Astrocyte (in vitro differentiated cells and primary cell): Measurements from ENCODE around the gene KRT222. TPM values are rescaled to one million over a fixed set of nuclear protein-coding genes. Genes with fewer than 3 reads are reported as not detected.

Experiments
- DNase-seq: peaks from one replicate; pipeline ENCODE4 v3.0.0-alpha.2; 2010; ENCODE audit warnings: low read depth
- FAIRE-seq: peaks from 2 replicates; lab custom pipeline; 2011; peaks lifted over from hg19 to GRCh38; lab: Jason Lieb, UNC
- H2AFZ ChIP-seq: 2 replicates; pipeline ENCODE4 v1.6.0; 2012; ENCODE audit warnings: low read depth, low read length, inconsistent platforms
- H3K27ac ChIP-seq: 2 replicates; pipeline ENCODE4 v1.5.1; 2011; ENCODE audit warnings: low read depth, low read length, inconsistent platforms
- H3K27me3 ChIP-seq: 2 replicates; pipeline ENCODE4 v1.6.0; 2011; ENCODE audit warnings: low read length, inconsistent platforms; ENCODE audit not compliant: insufficient read depth
- H3K36me3 ChIP-seq: 2 replicates; pipeline ENCODE4 v1.5.1; 2011; ENCODE audit warnings: low read length, inconsistent platforms; ENCODE audit not compliant: insufficient read depth
- H3K4me1 ChIP-seq: 2 replicates; pipeline ENCODE4 v1.5.1; 2011; ENCODE audit warnings: low read length, inconsistent platforms; ENCODE audit not compliant: insufficient read depth
- H3K4me2 ChIP-seq: 2 replicates; pipeline ENCODE4 v1.6.0; 2012; ENCODE audit warnings: low read length, inconsistent platforms
- H3K4me3 ChIP-seq: 2 replicates; pipeline ENCODE4 v1.5.1; 2011; ENCODE audit warnings: low read depth, mild to moderate bottlenecking, low read length, inconsistent platforms; ENCODE audit not compliant: insufficient read depth
- H3K79me2 ChIP-seq: 2 replicates; pipeline ENCODE4 v1.6.0; 2012; ENCODE audit warnings: mild to moderate bottlenecking, low read length, inconsistent platforms; ENCODE audit not compliant: insufficient read depth
- H3K9ac ChIP-seq: 2 replicates; pipeline ENCODE4 v1.6.0; 2012; ENCODE audit warnings: mild to moderate bottlenecking, low read length, inconsistent platforms
- H3K9me3 ChIP-seq: 2 replicates; pipeline ENCODE4 v1.5.1; 2012; ENCODE audit warnings: low read depth, mild to moderate bottlenecking, low read length, inconsistent platforms; ENCODE audit not compliant: insufficient read depth
- H4K20me1 ChIP-seq: 2 replicates; pipeline ENCODE4 v1.6.0; 2012; ENCODE audit warnings: low read length, inconsistent platforms; ENCODE audit not compliant: insufficient read depth
- H3K27ac Mint-ChIP-seq: one replicate; pipeline ENCODE4 v1.8.0; 2021; ENCODE audit warnings: mild to moderate bottlenecking, mixed read lengths; ENCODE audit not compliant: unreplicated experiment
- H3K27me3 Mint-ChIP-seq: one replicate; pipeline ENCODE4 v1.8.0; 2021; ENCODE audit warnings: low read depth, mixed read lengths; ENCODE audit not compliant: unreplicated experiment
- H3K36me3 Mint-ChIP-seq: one replicate; pipeline ENCODE4 v1.8.0; 2021; ENCODE audit warnings: low read depth, mixed read lengths; ENCODE audit not compliant: unreplicated experiment
- H3K4me1 Mint-ChIP-seq: one replicate; pipeline ENCODE4 v1.8.0; 2021; ENCODE audit warnings: low read depth, mixed read lengths; ENCODE audit not compliant: unreplicated experiment
- H3K4me3 Mint-ChIP-seq: one replicate; pipeline ENCODE4 v1.8.0; 2021; ENCODE audit warnings: mild to moderate bottlenecking, moderate library complexity, mixed read lengths; ENCODE audit not compliant: unreplicated experiment
- H3K9me3 Mint-ChIP-seq: one replicate; pipeline ENCODE4 v1.8.0; 2021; ENCODE audit warnings: mild to moderate bottlenecking, mixed read lengths; ENCODE audit not compliant: unreplicated experiment
- EZH2 ChIP-seq: IDR thresholded peaks from 2 replicates; pipeline ENCODE4 v1.6.1; 2012; ENCODE audit warnings: mild to moderate bottlenecking, low read length, inconsistent platforms; ENCODE audit not compliant: insufficient read depth
- total RNA-seq: library from RNA; stranded (reverse); gene quantifications from 2 replicates; pipeline ENCODE4 v1.2.1, GENCODE V29; 2021
- TF ChIP-seq, protein P1 (sequence below): IDR thresholded peaks from 2 replicates; pipeline ENCODE4 v1.5.1; 2011; ENCODE audit warnings: low read depth, mild to moderate bottlenecking, inconsistent platforms, low read length, moderate library complexity; ENCODE audit not compliant: insufficient read depth

The KRT222 gene
- total RNA-seq, 1 donor from 2014 or later, result 0.14 TPM

DNA sequence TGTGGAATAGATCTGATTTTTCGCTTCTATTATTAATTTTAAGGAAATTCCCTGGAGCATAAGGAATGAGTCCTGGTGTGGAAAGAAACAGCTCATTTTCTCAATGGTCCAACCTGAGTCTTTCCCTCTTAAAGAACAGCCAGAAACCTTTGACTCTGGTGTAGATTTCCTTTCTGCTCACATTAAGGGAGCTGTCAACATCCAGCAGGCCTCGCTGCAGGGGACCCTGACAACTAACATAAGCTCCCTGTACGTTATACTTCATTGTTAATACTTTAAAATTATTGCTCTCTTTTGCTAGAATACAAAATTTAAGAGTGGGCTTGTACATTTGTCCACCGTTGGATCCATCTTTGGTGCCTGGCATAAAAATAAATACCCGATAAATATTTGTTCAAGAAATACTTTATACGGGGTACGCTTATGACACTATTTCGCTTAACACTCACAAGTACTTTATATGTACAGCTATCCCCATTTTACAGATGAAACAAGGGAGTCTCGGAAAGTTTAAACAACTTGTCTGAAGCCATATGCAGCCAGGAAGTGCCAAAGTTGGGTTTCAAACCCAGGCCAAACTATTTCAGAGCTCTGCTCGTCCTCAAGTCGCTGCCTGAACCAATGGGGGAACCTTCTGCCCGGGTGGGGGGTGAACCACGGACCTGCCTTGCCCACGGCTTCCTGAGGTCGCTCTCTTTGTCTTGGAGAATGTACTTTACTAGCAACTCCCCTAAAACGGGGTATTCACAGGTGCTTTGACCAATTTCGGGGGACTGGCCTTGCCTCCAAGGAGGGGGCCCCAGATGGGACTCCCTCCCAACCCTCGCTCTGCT, 18.0 kb downstream of the KRT222 start:
- H3K4me2 ChIP-seq, result peak overlapping the region; percentile 85
- TF ChIP-seq, protein P1, sequence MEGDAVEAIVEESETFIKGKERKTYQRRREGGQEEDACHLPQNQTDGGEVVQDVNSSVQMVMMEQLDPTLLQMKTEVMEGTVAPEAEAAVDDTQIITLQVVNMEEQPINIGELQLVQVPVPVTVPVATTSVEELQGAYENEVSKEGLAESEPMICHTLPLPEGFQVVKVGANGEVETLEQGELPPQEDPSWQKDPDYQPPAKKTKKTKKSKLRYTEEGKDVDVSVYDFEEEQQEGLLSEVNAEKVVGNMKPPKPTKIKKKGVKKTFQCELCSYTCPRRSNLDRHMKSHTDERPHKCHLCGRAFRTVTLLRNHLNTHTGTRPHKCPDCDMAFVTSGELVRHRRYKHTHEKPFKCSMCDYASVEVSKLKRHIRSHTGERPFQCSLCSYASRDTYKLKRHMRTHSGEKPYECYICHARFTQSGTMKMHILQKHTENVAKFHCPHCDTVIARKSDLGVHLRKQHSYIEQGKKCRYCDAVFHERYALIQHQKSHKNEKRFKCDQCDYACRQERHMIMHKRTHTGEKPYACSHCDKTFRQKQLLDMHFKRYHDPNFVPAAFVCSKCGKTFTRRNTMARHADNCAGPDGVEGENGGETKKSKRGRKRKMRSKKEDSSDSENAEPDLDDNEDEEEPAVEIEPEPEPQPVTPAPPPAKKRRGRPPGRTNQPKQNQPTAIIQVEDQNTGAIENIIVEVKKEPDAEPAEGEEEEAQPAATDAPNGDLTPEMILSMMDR, result no peak
- peaks cover 4% of the 10 kb centered on the region for H4K20me1 ChIP-seq
- H3K27me3 ChIP-seq, result no peaks in the 10 kb centered on the region
- H3K9ac ChIP-seq, result peak overlapping the region; percentile 99
- Mint-ChIP-seq H3K36me3 (peaks cover 6% of the 10 kb centered on the region), H3K4me1 (peaks cover 12% of the 10 kb centered on the region), H3K9me3 (no peaks in the 10 kb centered on the region), H3K27me3 (no peaks in the 10 kb centered on the region), H3K27ac (peak overlapping the region; percentile 99), H3K4me3 (peak overlapping the region; percentile 85)
- H2AFZ ChIP-seq, result peak overlapping the region; percentile 92
- peaks cover 65% of the 10 kb centered on the region for H3K79me2 ChIP-seq
- H3K27ac ChIP-seq, result peak overlapping the region; percentile 98
- peak; percentile 56 for DNase-seq
- H3K9me3 ChIP-seq, result no peaks in the 10 kb centered on the region
- peaks cover 21% of the 10 kb centered on the region for H3K36me3 ChIP-seq
- H3K4me3 ChIP-seq, result peak overlapping the region; percentile 96
- peaks cover 19% of the 10 kb centered on the region for H3K4me1 ChIP-seq
- FAIRE-seq, result no peak

DNA sequence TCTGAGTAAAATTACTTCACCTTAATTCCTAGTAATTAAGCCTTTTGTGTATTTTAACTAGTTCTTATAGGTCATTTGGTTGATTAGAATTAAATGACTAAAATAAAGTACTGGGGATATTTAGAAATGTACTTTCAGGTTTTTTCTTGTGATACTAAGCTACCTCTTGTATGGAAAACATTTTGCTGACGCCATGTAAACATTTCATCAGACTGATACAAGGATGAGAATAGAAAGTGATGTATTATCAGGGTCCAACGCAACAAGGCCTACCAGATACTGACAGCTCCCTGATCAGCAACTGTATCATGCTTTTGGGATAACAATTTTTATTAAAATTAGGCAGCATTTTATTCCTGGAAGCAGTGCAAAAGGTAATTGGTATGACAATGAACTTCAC, 19.0 kb downstream of the KRT222 start:
- no peak overlapping the region for H3K27ac Mint-ChIP-seq
- peak overlapping the region; percentile 85 for H3K4me2 ChIP-seq
- H3K9me3 ChIP-seq, result no peaks in the 10 kb centered on the region
- H4K20me1 ChIP-seq, result peaks cover 9% of the 10 kb centered on the region
- peaks cover 6% of the 10 kb centered on the region for H3K36me3 Mint-ChIP-seq
- H3K27ac ChIP-seq, result no peak overlapping the region
- H3K4me1 Mint-ChIP-seq, result peaks cover 12% of the 10 kb centered on the region
- peaks cover 19% of the 10 kb centered on the region for H3K4me1 ChIP-seq
- peaks cover 75% of the 10 kb centered on the region for H3K79me2 ChIP-seq
- no peak overlapping the region for H3K4me3 ChIP-seq
- DNase-seq (no peak), FAIRE-seq (no peak)
- no peaks in the 10 kb centered on the region for H3K27me3 Mint-ChIP-seq
- no peaks in the 10 kb centered on the region for H3K9me3 Mint-ChIP-seq
- H3K9ac ChIP-seq, result peak overlapping the region; percentile 99
- no peaks in the 10 kb centered on the region for H3K27me3 ChIP-seq
- H3K4me3 Mint-ChIP-seq, result peak overlapping the region; percentile 85
- no peak overlapping the region for H2AFZ ChIP-seq
- H3K36me3 ChIP-seq, result peaks cover 31% of the 10 kb centered on the region
- TF ChIP-seq, protein P1, result no peak
- TF ChIP-seq EZH2, result no peak

DNA sequence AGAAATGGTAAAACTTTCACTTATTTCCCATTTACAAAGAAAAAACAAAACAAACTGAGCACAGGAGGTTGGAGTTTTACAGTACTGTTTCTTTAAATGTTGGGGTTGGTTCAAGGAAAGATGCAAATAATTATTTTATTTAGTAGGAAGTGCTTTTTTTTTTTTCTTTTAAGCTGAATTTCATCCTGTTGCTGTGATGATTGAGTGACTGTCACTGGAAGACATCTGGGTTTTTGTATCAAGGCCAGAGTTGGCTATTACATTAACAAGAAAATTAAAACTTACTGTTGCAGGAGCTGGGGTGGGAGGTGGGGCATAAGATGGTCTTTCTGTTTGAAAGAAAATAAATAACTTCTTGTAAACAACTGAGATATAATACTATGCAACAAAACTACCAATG, 19.7 kb downstream of the KRT222 start:
- Histone ChIP-seq H2AFZ (no peak overlapping the region), H3K79me2 (peaks cover 81% of the 10 kb centered on the region), H3K27me3 (no peaks in the 10 kb centered on the region), H4K20me1 (peaks cover 14% of the 10 kb centered on the region), H3K27ac (no peak overlapping the region), H3K4me2 (peak overlapping the region; percentile 85), H3K4me1 (peaks cover 19% of the 10 kb centered on the region), H3K9ac (no peak overlapping the region), H3K9me3 (no peaks in the 10 kb centered on the region), H3K36me3 (peaks cover 35% of the 10 kb centered on the region), H3K4me3 (no peak overlapping the region)
- FAIRE-seq (no peak), DNase-seq (no peak)
- TF ChIP-seq, protein P1, result no peak
- TF ChIP-seq EZH2, result no peak
- Mint-ChIP-seq H3K4me3 (peak overlapping the region; percentile 70), H3K36me3 (peaks cover 6% of the 10 kb centered on the region), H3K4me1 (peaks cover 13% of the 10 kb centered on the region), H3K9me3 (no peaks in the 10 kb centered on the region), H3K27ac (no peak overlapping the region), H3K27me3 (no peaks in the 10 kb centered on the region)
